NK-92 (cell line): Measurements from ENCODE around the gene AMH.

Experiments
- DNase-seq: peaks from one replicate; lab custom pipeline; 2025; ENCODE audit not compliant: unreplicated experiment; lab: John Stamatoyannopoulos, UW

The AMH gene

DNA sequence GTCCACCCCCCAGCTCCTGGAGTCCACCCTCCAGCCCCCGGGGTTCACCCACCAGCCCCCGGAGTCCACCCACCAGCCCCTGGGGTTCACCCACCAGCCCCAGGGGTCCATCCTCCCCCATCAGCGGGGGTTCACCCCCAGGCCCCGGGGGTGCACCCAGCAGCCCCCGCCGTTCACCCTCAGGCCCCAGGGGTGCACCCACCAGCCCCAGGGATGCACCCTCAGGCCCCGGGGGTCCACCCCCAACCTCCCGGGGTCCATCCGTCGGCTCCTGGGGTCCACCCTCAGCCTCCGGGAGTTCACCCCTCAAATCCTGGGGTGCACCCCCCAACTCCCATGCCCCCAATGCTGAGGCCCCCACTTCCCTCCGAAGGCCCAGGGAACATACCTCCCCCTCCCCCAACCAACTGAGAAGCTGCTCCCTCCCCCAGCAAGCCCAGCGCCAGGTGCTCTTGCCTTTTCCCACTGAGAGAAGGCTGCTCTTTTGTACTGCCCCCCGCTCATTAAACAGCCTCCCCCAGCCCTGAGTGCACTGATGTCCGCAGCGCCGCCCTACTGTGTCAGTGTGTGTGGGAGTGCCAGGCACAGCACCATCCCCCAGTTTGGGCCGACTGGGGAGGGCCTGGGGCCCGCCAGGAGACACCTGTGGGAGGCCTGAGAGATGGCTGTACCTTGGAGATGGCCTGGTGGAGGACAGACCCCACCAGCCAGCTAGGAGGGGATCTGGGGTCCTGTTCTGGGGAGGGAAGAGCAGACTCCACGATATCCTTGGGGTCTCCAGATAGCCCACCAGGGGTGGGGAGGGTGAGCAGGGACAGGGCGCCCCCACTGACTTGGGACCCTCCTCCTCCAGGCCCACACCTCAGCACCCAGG is 750 bp upstream of the AMH start:
- no peak for DNase-seq

DNA sequence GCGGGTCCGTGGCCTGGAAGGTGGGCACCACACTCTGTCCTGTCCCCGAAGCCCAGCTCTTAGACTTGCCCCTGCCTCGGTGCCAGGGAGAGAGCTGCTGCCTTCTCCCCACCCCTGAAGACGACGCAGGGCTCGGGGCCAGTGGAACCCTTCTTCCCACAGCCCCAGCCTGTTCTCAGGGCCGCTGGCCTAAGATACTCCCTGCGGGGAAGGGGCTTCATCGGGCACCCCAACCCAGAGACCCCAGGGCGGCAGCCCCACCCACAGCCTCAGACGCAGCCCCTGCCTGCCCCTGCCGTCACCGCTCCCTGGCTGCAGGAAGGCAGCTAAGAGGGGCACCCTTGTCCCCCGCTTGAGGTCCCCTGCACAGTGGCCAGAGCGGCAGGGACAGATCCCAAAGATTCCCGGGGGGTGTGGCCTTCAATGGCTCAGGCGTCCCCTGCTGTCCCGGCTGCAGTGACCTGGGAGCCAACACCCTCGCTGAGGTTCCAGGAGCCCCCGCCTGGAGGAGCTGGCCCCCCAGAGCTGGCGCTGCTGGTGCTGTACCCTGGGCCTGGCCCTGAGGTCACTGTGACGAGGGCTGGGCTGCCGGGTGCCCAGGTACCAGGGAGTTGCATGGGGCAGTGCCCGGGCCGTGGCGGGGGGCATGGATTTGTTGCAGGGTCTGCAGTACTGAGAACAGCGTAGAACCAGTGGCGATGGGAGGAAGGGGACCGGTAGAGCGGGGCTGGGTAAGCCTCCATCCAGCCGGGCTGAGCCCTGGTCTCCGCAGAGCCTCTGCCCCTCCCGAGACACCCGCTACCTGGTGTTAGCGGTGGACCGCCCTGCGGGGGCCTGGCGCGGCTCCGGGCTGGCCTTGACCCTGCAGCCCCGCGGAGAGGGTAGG is 1.0 kb downstream of the AMH start:
- no peak for DNase-seq

DNA sequence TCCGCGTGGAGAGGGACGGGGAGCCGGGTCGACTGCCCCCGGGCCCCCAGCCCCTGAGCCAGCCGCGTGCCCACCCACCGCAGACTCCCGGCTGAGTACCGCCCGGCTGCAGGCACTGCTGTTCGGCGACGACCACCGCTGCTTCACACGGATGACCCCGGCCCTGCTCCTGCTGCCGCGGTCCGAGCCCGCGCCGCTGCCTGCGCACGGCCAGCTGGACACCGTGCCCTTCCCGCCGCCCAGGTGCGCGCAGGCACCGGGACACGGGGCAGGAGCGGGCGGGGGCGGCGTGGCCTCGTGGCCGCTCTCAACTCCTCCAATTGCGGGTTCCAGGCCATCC is 1.6 kb downstream of the AMH start:
- DNase-seq = no peak

DNA sequence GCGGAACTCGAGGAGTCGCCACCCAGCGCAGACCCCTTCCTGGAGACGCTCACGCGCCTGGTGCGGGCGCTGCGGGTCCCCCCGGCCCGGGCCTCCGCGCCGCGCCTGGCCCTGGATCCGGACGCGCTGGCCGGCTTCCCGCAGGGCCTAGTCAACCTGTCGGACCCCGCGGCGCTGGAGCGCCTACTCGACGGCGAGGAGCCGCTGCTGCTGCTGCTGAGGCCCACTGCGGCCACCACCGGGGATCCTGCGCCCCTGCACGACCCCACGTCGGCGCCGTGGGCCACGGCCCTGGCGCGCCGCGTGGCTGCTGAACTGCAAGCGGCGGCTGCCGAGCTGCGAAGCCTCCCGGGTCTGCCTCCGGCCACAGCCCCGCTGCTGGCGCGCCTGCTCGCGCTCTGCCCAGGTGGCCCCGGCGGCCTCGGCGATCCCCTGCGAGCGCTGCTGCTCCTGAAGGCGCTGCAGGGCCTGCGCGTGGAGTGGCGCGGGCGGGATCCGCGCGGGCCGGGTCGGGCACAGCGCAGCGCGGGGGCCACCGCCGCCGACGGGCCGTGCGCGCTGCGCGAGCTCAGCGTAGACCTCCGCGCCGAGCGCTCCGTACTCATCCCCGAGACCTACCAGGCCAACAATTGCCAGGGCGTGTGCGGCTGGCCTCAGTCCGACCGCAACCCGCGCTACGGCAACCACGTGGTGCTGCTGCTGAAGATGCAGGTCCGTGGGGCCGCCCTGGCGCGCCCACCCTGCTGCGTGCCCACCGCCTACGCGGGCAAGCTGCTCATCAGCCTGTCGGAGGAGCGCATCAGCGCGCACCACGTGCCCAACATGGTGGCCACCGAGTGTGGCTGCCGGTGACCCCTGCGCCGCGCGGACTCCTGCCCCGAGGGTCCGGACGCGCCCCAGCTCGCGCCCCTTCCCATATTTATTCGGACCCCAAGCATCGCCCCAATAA is 2.3 kb downstream of the AMH start:
- DNase-seq = no peak

DNA sequence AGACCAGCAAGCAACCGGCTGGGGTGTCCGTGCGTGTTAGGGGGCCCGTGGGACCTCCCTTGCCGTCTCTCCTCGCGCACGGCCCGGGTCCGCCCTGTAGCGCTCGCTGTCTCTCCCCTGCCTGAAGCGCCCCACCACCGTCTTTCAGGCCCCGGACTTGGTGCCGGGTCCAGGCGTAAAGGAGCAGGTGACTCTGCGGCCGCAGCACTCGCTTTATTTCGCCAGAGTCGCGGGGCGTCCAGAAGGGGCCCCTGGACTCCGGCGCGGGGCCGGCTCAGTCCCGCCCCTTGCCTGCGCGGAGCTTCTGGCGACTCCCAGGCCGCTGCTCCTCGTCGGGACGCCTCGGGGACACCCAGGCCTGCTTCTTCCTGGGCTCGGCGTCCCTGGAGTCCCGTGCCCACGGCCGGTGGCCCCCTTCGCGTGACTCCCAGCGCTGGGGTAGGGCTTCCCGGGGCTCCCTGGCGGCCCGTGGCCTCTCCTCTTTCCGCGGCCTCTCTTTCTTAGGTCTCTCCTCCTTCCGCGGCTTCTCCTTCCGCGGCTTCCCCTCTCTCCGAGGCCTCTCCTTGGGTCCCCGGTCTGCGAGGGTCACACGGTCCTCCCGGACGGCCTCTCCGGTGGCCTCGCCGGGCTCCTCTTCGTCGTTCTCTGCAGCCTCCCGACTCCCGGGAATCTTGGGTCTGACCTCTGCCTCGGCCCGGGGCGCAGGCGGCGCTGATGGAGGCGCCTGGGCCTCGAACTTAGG is 3.1 kb downstream of the AMH start:
- no peak for DNase-seq

DNA sequence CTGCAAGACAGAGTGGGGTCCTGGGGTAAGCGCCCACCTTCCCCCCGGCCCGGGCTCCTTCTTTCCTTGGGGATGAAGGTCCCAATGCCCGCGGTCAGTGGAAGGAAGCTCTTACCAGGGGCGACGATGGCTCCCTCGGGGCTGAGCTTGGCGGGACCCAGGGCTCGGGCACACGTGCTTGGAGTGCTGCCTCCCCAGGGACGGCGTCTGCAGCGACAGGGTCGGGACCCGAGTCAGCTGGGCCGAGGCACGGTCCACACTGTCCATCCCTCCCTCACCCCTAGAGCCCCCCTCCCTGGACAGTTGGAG is 3.6 kb downstream of the AMH start:
- DNase-seq = no peak

DNA sequence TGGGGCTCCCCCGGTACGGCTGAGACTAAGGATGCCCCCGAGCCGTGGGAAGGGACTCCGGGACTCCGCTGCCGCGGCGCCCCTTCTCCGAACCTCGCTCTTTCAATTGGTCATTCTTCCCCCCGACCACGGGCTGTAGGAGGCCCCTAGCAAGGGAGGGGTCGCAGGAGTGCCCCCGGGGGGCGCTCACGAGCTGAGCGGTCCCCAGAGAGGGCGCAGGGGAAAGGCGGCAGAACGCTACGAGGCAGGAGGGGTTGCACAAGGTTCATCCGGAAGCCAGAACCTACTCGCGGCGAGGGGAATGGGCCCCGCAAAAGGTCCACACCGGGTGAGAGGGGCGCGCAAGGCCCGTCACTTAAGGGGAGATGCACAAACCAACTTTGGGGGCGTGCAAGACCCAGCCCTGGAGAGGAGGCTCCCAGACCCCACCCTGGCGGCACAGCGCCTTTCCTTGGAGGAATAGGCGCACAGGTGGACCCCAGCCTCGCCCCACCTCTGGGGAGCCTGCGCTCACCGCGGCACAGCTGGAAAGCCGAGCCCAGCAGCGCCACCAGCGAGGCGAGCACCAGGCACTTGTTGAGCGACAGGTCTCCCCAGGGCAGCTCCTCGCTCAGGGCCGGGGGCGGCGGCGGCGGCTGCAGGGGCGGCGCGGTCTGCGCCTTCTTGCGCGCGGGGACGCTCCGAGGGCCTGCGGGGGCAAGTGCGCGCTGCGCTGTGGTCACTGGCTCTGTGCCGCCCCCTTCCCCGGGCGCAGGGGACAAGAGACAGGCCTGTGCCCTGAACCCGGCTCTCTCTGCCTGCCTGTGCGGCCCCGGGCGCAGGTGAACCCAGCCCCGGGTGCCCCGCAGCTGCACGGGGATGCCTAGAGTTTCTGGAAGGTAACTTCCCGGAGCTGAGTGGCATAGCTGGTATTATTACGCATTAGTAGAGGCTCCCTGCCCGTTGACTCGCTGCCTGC is 4.3 kb downstream of the AMH start:
- DNase-seq = no peak

DNA sequence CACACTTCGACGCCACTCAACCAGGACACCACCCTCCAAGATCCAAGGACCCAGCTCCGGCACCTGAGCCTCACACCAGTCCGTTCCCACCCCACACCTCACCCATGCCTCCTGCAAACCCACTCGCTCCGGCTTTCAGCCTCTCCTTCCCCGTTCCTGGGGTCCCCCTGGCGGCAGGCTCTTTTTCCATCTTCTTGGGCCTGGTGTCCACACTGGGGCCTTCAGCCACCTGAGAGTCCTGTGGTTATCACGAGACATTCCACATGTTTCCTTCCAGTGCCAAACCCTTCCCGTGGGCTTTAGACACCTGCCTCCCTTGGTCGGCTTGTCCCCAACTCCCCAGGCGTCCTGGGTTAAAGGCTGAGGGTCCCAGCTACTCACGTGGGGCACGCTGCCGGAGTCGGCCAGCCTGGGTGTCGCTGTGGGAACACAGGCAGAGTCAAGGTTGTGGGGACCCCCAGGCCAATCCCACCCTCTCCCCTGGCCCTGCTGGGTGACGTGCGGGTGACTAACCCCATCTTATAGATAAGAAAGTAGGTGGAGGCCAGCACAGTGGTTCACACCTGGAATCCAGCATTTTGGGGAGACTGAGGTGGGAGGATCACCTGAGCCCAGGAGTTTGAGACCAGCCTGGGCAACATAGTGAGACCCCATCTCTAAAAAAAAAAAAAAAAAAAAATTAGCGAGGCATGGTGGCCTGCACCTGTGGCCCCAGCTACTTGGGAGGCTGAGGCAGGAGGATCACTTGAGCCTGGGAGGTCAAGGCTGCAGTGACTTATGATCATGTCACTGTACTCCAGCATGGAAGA is 5.1 kb downstream of the AMH start:
- DNase-seq = no peak

DNA sequence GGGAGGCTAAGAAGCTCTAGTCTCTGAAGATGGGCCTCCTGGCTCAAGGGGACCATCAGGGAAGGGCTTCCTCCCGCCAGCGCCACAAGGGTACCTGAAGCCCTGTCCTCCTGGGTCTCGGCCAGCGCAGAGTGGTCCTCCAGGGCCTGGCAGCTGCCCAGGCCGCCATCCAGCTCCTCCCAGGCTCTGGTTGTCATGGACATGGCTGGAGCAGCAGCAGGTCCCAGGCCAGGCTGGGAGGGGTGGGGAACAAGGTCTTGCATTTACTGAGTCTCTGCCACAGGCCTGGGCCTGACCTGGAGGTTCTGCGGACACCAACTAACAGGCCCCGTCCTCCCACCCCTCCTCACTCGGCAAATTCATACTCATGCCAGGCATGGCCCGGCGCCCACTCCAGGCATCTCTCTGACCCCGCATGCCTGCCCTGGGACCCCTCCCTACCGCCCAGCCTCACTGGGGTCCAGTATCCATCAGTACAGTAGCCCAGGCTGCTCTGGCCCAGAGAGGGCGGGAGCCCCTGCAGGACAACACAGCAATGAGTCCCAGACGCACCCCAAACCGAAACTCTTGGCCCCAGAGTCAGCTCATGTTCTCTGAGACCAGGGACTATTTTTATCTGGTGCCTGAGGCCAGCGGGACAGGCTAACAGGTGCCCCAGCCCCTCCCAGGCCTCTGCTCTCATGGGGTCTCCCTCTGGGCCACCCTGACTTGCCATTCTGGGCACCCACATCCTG is 6.2 kb downstream of the AMH start:
- no peak for DNase-seq

DNA sequence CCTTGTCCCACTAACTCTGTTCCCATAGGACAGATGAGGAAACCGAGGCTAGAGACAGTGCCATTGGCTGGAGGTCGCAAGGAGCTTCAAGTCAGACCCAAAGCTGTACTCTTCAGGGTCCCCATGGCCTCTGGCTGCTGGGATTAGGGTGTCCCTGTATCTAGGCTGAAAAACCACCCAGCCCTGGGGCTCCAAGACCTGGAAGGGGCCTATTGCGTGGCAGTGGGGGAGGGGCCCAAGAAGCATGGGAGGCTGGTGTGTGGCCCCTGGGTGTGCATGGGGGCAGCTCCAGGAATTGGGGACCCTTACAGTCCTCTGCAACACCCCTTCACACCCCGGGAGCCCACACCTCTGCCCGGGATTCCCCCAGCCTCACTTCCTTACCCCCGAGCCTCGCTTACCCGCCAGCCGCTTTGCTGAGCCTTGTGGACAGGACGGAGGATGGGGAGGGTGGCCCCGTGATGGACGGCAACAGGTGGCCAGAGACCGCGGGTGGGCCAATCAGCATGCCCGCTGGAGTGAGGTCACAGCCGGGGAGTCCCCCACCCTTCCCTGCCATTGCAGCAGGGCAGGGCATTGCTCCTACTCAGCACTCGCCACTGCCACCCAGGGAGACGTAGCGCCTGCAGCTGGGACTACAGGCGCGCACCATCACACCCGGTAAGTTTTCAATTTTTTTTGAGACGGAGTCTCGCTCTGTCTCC is 7.0 kb downstream of the AMH start, which contains the start of gene JSRP1:
Gene JSRP1 (minus strand): TSS at position 436 of the 704 bp plus-strand sequence. CDS start 1,103 bp downstream, outside the sequence.
- no peak for DNase-seq

DNA sequence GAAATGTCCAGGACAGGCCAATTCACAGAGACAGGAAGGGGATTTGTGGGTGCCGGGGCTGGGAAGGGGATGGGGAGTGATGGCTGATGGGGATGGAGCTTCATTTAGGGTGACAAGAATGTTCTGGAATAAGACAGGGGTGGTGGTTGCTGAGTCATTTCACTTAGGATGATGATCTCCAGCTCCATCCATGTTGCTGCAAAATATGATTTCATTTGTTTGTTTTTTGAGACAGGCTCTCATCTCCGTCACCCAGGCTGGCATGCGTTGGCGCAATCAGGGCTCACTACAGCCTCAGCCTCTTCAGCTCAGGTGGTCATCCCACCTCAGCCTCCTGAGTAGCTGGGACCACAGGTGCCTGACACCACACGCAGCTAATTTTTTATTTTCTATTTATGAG is 10.2 kb downstream of the AMH start:
- DNase-seq = no peak

DNA sequence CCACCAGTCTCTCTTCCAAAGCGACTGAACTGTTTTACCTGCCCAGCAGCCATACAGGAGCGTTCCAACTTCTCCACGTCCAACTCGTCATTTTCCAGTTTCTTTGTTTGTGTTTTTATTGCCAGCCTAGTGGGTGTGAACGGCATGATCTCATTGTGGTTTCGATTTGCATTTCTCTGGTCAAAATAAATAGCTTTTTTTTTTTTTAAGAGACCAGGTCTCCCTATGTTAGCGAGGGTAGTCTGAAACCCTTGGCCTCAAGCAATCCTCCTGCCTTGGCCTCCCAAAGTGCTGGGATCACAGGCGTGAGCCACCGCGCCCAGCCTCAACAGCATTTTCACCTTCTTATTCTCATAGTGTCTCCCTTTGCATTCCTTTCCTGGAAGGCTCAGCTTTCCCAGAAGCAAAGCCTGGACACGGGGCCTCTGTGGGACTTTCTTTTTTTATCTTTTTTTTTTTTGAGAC is 11.2 kb downstream of the AMH start:
- no peak for DNase-seq

DNA sequence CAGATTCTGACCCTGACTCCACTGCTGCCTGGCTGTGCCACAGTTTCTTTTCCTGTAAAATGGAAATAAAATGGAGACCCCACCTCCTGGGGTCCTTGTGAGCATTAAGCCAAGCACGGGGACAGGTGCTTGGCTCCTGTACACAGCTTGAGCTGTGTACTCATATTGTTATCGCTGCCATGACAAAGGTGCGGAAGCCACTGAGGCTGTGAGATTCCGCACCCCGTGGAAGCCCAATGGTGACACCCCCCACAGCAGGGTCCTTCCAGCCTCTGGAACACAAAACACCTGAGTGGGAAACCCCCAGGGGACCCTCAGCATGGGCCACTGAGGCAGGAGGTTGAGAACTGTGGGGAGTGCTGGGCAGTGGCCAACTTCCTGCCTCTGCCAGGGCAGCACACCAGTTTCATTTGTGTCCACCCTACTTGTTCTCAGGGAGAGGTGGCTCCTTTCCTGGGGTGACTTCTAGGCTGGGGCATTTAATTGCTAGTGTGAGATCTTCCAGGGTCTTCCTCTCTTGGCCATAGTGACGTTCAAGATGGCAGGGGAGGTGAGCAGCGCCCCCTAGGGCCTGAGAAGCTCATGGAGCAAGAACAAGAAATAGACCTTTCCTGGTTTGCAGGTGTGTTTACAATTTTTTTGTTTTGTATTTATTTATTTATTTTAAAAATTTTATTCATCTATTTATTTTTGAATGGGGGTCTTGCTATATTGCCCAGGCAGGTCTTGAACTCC is 12.5 kb downstream of the AMH start:
- no peak for DNase-seq

DNA sequence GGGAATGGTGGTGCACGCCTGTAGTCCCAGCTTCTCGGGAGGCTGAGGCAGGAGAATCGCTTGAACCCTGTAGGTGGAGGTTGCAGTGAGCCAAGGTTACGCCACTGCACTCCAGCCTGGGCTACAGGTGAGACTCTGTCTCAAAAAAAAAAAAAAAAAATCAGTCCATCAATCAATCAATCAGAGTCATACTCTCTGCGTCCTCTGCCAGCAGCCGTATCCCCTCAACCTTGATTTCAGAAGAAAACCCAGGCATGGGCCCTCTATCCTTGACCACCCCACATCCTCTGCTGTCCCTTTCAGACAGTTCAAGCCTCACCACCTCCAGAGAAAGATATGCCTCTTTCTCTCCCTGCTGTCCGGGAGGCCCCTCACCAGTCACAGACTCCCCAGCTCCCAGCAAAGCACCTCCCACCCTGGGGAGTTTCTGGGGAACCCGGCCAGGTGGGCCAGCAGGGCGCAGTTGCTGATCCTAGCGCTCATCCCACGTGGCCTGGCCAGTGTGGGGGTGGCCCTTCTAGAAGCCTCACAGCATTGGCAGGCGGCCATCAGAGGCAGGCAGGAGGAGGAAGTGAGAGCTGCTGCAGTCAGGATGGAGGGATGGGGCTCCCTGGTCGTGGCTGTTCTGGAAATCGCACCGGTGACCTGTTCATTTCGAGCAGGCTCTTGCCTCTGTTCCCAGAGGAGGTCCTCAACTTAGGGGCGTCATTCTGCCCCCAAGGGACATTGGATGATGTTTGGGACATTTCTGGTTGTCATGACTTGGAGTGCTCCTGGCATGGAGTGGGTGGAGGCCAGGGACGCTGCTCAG is 17.3 kb downstream of the AMH start:
- DNase-seq = no peak

DNA sequence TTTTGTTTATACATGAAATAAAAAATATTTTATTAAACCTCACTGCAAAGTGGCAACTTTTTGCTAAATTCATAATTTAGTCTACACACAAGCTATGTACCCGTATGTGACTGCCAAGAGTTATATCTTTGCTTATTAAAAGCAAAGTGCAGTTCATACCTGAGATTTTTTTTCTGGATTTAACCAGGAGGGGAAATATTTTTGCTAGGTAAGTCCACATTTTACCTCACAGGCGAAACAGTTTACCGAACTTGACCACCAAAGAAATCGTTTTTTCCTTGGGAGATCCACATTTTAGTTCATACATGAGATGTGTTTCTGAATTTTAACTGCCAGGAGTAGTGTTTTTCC is 19.3 kb downstream of the AMH start:
- no peak for DNase-seq

DNA sequence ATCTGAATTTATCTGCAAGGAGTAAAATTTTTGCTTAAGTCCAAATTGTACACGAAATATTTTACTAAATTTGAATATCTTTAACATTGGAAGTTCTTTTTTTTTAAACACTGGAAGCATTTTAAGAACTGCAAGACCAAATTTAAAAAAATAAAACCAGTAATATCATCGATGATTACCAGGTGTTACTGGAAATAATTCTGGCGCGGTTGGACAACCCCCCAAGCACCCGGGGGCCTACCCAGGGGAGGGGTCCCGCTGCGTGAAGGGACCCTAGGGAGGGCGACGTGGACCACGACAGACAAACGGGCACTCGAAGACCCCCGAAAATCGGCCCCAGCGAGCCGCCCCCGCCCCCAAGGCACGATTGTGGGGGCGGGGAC is 19.7 kb downstream of the AMH start:
- no peak for DNase-seq
